CD14-positive monocyte (primary cell): ENCODE data around the gene RAB20. TPM values are rescaled to one million over a fixed set of nuclear protein-coding genes. Genes with fewer than 3 reads are reported as not detected.

Experiments used
- DNase-seq, 3 donors: peaks; one replicate each; pipeline ENCODE4 v3.0.0-alpha.2; 2011 to 2022
- H2AFZ ChIP-seq: 2 replicates; pipeline ENCODE4 v1.6.0; 2012; ENCODE audit warnings: mild to moderate bottlenecking, low read depth, low read length, inconsistent platforms; ENCODE audit not compliant: insufficient read depth, poor library complexity, severe bottlenecking
- H3K27ac ChIP-seq, 2 donors: 1 replicate in 1 of 2; 2 replicates in 1 of 2; pipeline ENCODE4 v1.5.1; 2012 to 2013; ENCODE audit warnings: low read length in 2 of 2, control low read depth in 1 of 2, inconsistent platforms in 1 of 2, low read depth in 1 of 2, mild to moderate bottlenecking in 1 of 2
- H3K27me3 ChIP-seq, 2 donors: one replicate each; pipeline versions ENCODE4 v1.6.0 to v1.6.1; 2011 to 2013; ENCODE audit warnings: low read length in 2 of 2; ENCODE audit not compliant: control insufficient read depth in 2 of 2, insufficient read depth in 2 of 2
- H3K36me3 ChIP-seq, 2 donors: replicated peaks in 1 of 2; 1 replicate in 1 of 2; 2 replicates in 1 of 2; pipeline versions ENCODE4 v1.5.1 to v1.6.1; 2012 to 2013; ENCODE audit warnings: low read length in 2 of 2, control low read depth in 1 of 2, inconsistent platforms in 1 of 2, mild to moderate bottlenecking in 1 of 2; ENCODE audit not compliant: insufficient read depth in 2 of 2, control insufficient read depth in 1 of 2
- H3K4me1 ChIP-seq, 2 donors: 1 replicate in 1 of 2; 2 replicates in 1 of 2; pipeline versions ENCODE4 v1.5.1 to v1.6.1; 2012 to 2013; ENCODE audit warnings: low read length in 2 of 2, control low read depth in 1 of 2, inconsistent platforms in 1 of 2, mild to moderate bottlenecking in 1 of 2, moderate library complexity in 1 of 2; ENCODE audit not compliant: insufficient read depth in 2 of 2, control insufficient read depth in 1 of 2
- H3K4me2 ChIP-seq: replicated peaks from 2 replicates; pipeline ENCODE3; 2012; ENCODE audit warnings: low read length, moderate library complexity, mild to moderate bottlenecking; ENCODE audit not compliant: poor library complexity, severe bottlenecking; ENCODE audit errors: extremely low read depth
- H3K4me3 ChIP-seq, 3 experiments: fragments of 200-600 bp in 1 of 3; sonication (generic) in 1 of 3; replicated peaks in 1 of 3; 1 replicate in 2 of 3; 2 replicates in 1 of 3; pipeline ENCODE4 v1.5.1; 2011 to 2013; ENCODE audit warnings: low read length in 3 of 3, mild to moderate bottlenecking in 3 of 3, control low read depth in 2 of 3, low read depth in 2 of 3, inconsistent platforms in 1 of 3, moderate library complexity in 1 of 3
- H3K79me2 ChIP-seq: 2 replicates; pipeline ENCODE4 v1.6.0; 2012; ENCODE audit warnings: mild to moderate bottlenecking, control low read depth, inconsistent platforms, low read length, moderate library complexity; ENCODE audit not compliant: insufficient read depth
- H3K9ac ChIP-seq: 2 replicates; pipeline ENCODE4 v1.6.0; 2017; ENCODE audit warnings: low read length, mild to moderate bottlenecking; ENCODE audit not compliant: insufficient read depth, poor library complexity, severe bottlenecking
- H3K9me3 ChIP-seq, 2 donors: replicated peaks in 1 of 2; 1 replicate in 1 of 2; 2 replicates in 1 of 2; pipeline versions ENCODE4 v1.5.1 to v1.6.1; 2012 to 2013; ENCODE audit warnings: low read length in 2 of 2, control low read depth in 1 of 2; ENCODE audit not compliant: control insufficient read depth in 1 of 2, insufficient read depth in 1 of 2
- H4K20me1 ChIP-seq: 2 replicates; pipeline ENCODE4 v1.6.0; 2012; ENCODE audit warnings: mild to moderate bottlenecking, low read length, control low read depth, moderate library complexity; ENCODE audit not compliant: insufficient read depth
- H3K27ac Mint-ChIP-seq, 7 donors: one replicate each; pipeline ENCODE4 v1.8.0; 2020; ENCODE audit warnings: mild to moderate bottlenecking in 7 of 7, mixed read lengths in 7 of 7, moderate library complexity in 6 of 7, inconsistent platforms in 2 of 7
- H3K27me3 Mint-ChIP-seq, 3 donors: one replicate each; pipeline ENCODE4 v1.8.0; 2021 to 2022; ENCODE audit warnings: low read depth in 3 of 3, mild to moderate bottlenecking in 3 of 3, mixed read lengths in 3 of 3, moderate library complexity in 3 of 3, inconsistent platforms in 1 of 3
- H3K36me3 Mint-ChIP-seq, 2 donors: one replicate each; pipeline ENCODE4 v1.8.0; 2020; ENCODE audit warnings: mixed read lengths in 2 of 2, inconsistent platforms in 1 of 2, mild to moderate bottlenecking in 1 of 2
- H3K4me1 Mint-ChIP-seq: one replicate; pipeline ENCODE4 v1.8.0; 2020; ENCODE audit warnings: mild to moderate bottlenecking, mixed read lengths
- H3K4me3 Mint-ChIP-seq, 2 donors: one replicate each; pipeline ENCODE4 v1.8.0; 2020; ENCODE audit warnings: mild to moderate bottlenecking in 2 of 2, mixed read lengths in 2 of 2, moderate library complexity in 1 of 2
- H3K9me3 Mint-ChIP-seq, 7 donors: one replicate each; pipeline ENCODE4 v1.8.0; 2020 to 2022; ENCODE audit warnings: mixed read lengths in 7 of 7, mild to moderate bottlenecking in 6 of 7, moderate library complexity in 6 of 7, inconsistent platforms in 2 of 7
- CTCF ChIP-seq: fragments of 200-600 bp; IDR thresholded peaks from one replicate; pipeline ENCODE4 v1.8.0; 2022; ENCODE audit warnings: antibody characterized with exemption, mild to moderate bottlenecking
- WGBS: methylation state at CpG from one replicate; pipeline ENCODE4 v1.1.5; 2013; ENCODE audit warnings: missing lambda C conversion rate; ENCODE audit not compliant: insufficient coverage; 5-methylcytosine and 5-hydroxymethylcytosine counted together
- intact Hi-C, 2 donors: fragments of 100-400 bp; cut with micrococcal nuclease; formaldehyde crosslinking; loops; one replicate each; pipeline versions ENCODE4 v1.15.0 to v1.15.1; 2023
- polyA plus RNA-seq, 3 donors: library from polyadenylated mRNA; depleted of rRNA in 1 of 3; unstranded in 2 of 3; stranded (reverse) in 1 of 3; fragments of 300-500 nt in 2 of 3; fragments of >200 nt in 1 of 3; fragmentation: Illumina TruSeq in 2 of 3; gene quantifications; 1 replicate in 2 of 3; 2 replicates in 1 of 3; pipeline ENCODE4 v1.2.3, GENCODE V29; 2012 to 2021

The RAB20 gene
- polyA plus RNA-seq, 3 donors = 37.8 to 77.5 (median 43.1) TPM

GRCh38 chr13:110497003-110497402 is 64.5 kb downstream of the RAB20 start:
- H3K4me1 ChIP-seq = no peaks in the 10 kb centered on the region
- no peak for TF ChIP-seq CTCF
- H3K27ac ChIP-seq = no peak overlapping the region
- Mint-ChIP-seq H3K36me3 (no peaks in the 10 kb centered on the region), H3K4me3 (no peak overlapping the region), H3K9me3 (peaks cover 11 to 27% (median 23%) of the 10 kb centered on the region in 7 donors), H3K27me3 (peaks cover 0 to 3% (median 0%) of the 10 kb centered on the region in 3 donors), H3K27ac (no peak overlapping the region), H3K4me1 (no peaks in the 10 kb centered on the region)
- no peak overlapping the region for H3K4me2 ChIP-seq
- H3K9me3 ChIP-seq = peaks cover 12 to 27% of the 10 kb centered on the region in 2 donors
- WGBS = 93% methylated on average over 2 of the region's 2 CpGs
- H3K4me3 ChIP-seq = no peak overlapping the region
- intact Hi-C loops = no loop called here
- no peaks in the 10 kb centered on the region for H3K36me3 ChIP-seq
- H3K79me2 ChIP-seq = no peaks in the 10 kb centered on the region
- no peak overlapping the region for H2AFZ ChIP-seq
- no peaks in the 10 kb centered on the region for H4K20me1 ChIP-seq
- H3K9ac ChIP-seq = no peak overlapping the region
- no peaks in the 10 kb centered on the region for H3K27me3 ChIP-seq
- no peak for DNase-seq

- peaks cover 0 to 3% (median 0%) of the 10 kb centered on the region in 3 donors for H3K27me3 Mint-ChIP-seq
- no peak overlapping the region for H3K9ac ChIP-seq
- peaks cover 11 to 27% (median 23%) of the 10 kb centered on the region in 7 donors for H3K9me3 Mint-ChIP-seq
- H3K27ac Mint-ChIP-seq = no peak overlapping the region
- no peaks in the 10 kb centered on the region for H3K4me1 ChIP-seq
- no peaks in the 10 kb centered on the region for H3K27me3 ChIP-seq
- no peak overlapping the region for H2AFZ ChIP-seq
- no peak for TF ChIP-seq CTCF
- H3K4me2 ChIP-seq = no peak overlapping the region
- no peaks in the 10 kb centered on the region for H4K20me1 ChIP-seq
- H3K4me3 Mint-ChIP-seq = no peak overlapping the region
- no peaks in the 10 kb centered on the region for H3K79me2 ChIP-seq
- DNase-seq = no peak
- no peaks in the 10 kb centered on the region for H3K36me3 ChIP-seq
- no peak overlapping the region for H3K27ac ChIP-seq
- no peak overlapping the region for H3K4me3 ChIP-seq
- no peaks in the 10 kb centered on the region for H3K36me3 Mint-ChIP-seq
- WGBS = 92% methylated on average over 2 of the region's 3 CpGs
- H3K4me1 Mint-ChIP-seq = no peaks in the 10 kb centered on the region
- H3K9me3 ChIP-seq = peaks cover 12 to 27% of the 10 kb centered on the region in 2 donors
- intact Hi-C loops = no loop called here
These were observed 65.2 kb downstream of the RAB20 start for GRCh38 chr13:110496281-110496680.
